Measurements from ENCODE around the gene SRSF3.
A peak's percentile ranks its signal among the peaks of the same experiment; 100 is the strongest.

The SRSF3 gene

DNA sequence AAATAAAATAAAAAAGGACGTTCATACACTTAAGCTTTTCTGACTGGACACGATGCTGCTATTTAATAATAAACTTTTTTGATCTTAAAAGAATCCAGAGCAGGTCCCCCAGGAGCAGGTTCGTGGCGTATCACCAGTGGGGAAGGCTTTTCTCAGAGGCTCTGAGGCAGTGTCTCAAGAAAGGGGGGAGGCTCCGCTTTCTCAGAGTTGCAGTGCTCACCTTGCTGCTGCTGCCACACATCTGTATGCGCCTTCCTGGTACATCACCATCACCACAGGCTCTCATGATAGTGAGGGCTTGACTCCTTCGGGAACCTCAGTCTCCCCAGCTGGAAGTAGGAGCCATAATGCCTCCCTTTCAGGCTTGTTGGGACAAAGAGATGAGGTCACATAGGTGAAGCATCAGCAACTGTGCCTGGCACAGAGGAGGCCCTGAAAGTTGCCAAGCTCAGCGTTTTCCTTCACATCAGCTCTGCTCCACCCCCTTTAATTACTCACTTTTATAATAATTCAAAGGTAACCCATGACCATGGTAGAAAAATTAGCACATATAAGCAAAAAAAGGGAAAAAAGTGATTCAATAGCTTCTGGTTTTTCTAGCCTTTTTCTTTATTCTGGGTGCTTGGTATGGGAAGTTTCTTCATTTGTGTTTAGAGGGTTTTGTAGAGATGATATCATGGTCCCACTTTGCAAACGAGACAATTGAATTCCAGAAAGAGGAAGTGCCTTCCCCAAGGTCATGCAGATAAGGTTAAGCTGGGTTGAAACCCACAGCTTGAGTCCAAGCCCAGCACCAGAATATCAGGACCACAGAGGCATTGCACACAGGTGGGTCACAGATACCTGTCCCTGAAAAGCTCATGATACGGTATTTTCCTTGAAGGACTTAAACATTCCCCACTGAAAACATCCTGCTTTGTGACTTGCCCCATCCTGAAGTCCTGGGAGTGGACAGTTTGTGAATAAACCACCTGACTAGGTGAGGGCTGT is 24.5 kb downstream of the SRSF3 start:
- Histone ChIP-seq H3K4me1 (ENCODE audit: control insufficient read depth in 1 of 2, insufficient read depth in 1 of 2, low read depth in 1 of 2, low read length in 1 of 2) (peaks cover 37 to 61% of the 10 kb centered on the region in 2 experiments), H3K9me3 (no peaks in the 10 kb centered on the region), H3K4me3 (ENCODE audit: low read depth in 1 of 2, low read length in 1 of 2) (no peak overlapping the region), H3K27ac (no peak overlapping the region), H3K36me3 (peaks cover 4% of the 10 kb centered on the region), H3K27me3 (no peaks in the 10 kb centered on the region)
- TF ChIP-seq CTCF (IDR thresholded peaks at IDR 0.05), result no peak

GRCh38 chr6:36621371-36621855 is 27.3 kb downstream of the SRSF3 start:
- no peaks in the 10 kb centered on the region for H3K36me3 ChIP-seq
- H3K4me1 ChIP-seq (ENCODE audit: control insufficient read depth in 1 of 2, insufficient read depth in 1 of 2, low read depth in 1 of 2, low read length in 1 of 2), result peaks cover 49 to 66% of the 10 kb centered on the region in 2 experiments
- no peak overlapping the region for H3K4me3 ChIP-seq (ENCODE audit: low read depth in 1 of 2, low read length in 1 of 2)
- no peaks in the 10 kb centered on the region for H3K9me3 ChIP-seq
- TF ChIP-seq CTCF (IDR thresholded peaks at IDR 0.05), result no peak
- no peak overlapping the region for H3K27ac ChIP-seq
- H3K27me3 ChIP-seq, result no peaks in the 10 kb centered on the region

GRCh38 chr6:36622901-36623546 is 28.9 kb downstream of the SRSF3 start:
- H3K4me3 ChIP-seq (ENCODE audit: low read depth in 1 of 2, low read length in 1 of 2), result peak overlapping the region in 1 of 2 experiments; percentile 28
- no peaks in the 10 kb centered on the region for H3K36me3 ChIP-seq
- peaks cover 36 to 50% of the 10 kb centered on the region in 2 experiments for H3K4me1 ChIP-seq (ENCODE audit: control insufficient read depth in 1 of 2, insufficient read depth in 1 of 2, low read depth in 1 of 2, low read length in 1 of 2)
- TF ChIP-seq CTCF (IDR thresholded peaks at IDR 0.05), result no peak
- H3K27ac ChIP-seq, result peak overlapping the region; percentile 75
- H3K9me3 ChIP-seq, result no peaks in the 10 kb centered on the region
- H3K27me3 ChIP-seq, result no peaks in the 10 kb centered on the region

- Histone ChIP-seq H3K9me3 (no peaks in the 10 kb centered on the region), H3K4me3 (ENCODE audit: low read depth in 1 of 2, low read length in 1 of 2) (peak overlapping the region in 1 of 2 experiments; percentile 28), H3K27me3 (no peaks in the 10 kb centered on the region), H3K4me1 (ENCODE audit: control insufficient read depth in 1 of 2, insufficient read depth in 1 of 2, low read depth in 1 of 2, low read length in 1 of 2) (peaks cover 36 to 44% of the 10 kb centered on the region in 2 experiments), H3K36me3 (no peaks in the 10 kb centered on the region), H3K27ac (peak overlapping the region; percentile 75)
- peak; percentile 94 for TF ChIP-seq CTCF (IDR thresholded peaks at IDR 0.05)
Measured at GRCh38 chr6:36623547-36624459, 29.6 kb downstream of the SRSF3 start.
